ENCODE results near the gene CLCNKA.

GRCh38 chr1:16072095-16072494, 50.3 kb downstream of the CLCNKA start:
- TF ChIP-seq CTCF (IDR thresholded peaks at IDR 0.05), result no peak
- no peak for TF ChIP-seq POLR2A (IDR thresholded peaks at IDR 0.05)

Measured in ovary (tissue), 3 donors.